Frontal cortex (tissue), 4 donors: ENCODE data around the gene OTOG. TPM values are rescaled to one million over a fixed set of nuclear protein-coding genes. Genes with fewer than 3 reads are reported as not detected.
"Not testable (repeated sequence)": the region's sequence is repeated elsewhere in the genome, so short reads cannot be mapped to it uniquely, and the experiment has no call there.

ENCODE experiments used
- DNase-seq, 2 donors: peaks; one replicate each; pipeline ENCODE4 v3.0.0; 2012; ENCODE audit warnings: low spot score in 2 of 2
- FAIRE-seq: peaks from 2 replicates; lab custom pipeline; 2012; peaks lifted over from hg19 to GRCh38; lab: Jason Lieb, UNC
- total RNA-seq: library from RNA; depleted of rRNA; stranded (reverse); fragments of >200 nt; gene quantifications from one replicate; pipeline ENCODE4 v1.2.3, GENCODE V29; 2014
- donor health status: control.
- donor health status: control.
- donor health status: control.

The OTOG gene
- total RNA-seq, 1 donor from 2014 or later: under 0.01 TPM

- DNase-seq (no peak), FAIRE-seq (no peak)
Observed at GRCh38 chr11:17610085-17610894, 63.2 kb downstream of the OTOG start.

GRCh38 chr11:17611049-17611448, 64.0 kb downstream of the OTOG start:
- DNase-seq (no peak), FAIRE-seq (no peak)

DNA sequence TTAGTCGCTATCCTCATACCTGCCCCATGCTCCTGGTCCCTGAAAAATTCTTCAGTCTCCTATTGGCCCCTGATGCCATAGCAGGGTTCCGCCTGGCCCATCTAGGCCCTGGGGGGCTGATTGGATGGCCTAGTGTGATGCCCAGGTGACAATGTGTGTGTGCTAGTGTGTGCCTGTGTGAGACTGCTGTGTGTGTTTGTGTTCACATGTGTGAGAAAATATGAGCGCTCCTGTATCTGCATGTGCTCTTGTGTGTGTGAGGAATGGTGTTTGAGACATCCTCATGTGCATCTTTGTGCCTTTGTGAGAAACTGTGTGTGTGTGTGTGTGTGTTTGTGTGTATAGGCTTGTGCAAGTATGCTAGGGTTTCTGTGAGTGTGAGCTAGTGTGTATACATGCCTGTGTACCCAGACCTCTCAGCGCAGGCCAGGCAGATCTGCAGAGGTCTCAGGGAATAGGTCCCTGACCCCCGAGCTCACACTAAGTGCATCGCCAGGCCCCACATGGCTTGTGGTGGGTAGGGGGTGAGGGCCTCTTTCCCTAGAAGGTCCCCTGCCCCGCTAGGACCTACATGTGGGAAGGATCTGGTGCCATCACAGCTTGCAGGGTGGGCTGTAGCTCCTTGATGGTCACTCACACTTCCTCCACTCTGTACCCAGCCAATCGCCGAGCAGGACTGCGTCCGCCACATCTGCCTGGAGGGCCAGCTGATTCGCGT, 64.6 kb downstream of the OTOG start:
- FAIRE-seq (no peak), DNase-seq (no peak)

- FAIRE-seq (no peak), DNase-seq (no peak)
Observed at GRCh38 chr11:17612221-17613188, 65.4 kb downstream of the OTOG start.

DNA sequence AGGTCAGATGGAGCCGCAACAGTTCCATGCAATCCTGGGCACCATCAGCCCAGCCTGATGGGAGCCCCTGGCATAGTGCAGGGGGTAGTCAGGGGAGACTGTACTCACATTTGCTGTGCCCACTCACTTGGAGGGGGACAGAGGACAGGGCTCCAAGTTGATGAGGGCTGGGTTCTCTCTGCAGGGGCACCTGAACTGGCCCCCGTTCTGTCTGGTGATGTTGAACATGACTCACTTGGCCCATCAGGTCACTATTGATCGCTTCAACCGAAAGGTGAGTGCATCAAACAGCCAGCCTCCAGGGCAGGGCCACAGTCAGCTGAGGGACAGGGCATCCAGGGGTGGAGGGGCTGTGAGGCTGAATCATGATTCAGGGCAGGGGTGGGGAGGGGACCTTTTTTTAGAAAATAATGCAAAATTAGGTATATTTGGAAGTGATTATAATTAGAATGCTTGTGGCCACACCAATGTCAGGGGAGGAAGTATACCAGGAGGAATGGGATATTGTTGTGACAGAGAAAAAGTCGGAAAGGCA, 66.4 kb downstream of the OTOG start:
- FAIRE-seq (no peak), DNase-seq (no peak)

DNA sequence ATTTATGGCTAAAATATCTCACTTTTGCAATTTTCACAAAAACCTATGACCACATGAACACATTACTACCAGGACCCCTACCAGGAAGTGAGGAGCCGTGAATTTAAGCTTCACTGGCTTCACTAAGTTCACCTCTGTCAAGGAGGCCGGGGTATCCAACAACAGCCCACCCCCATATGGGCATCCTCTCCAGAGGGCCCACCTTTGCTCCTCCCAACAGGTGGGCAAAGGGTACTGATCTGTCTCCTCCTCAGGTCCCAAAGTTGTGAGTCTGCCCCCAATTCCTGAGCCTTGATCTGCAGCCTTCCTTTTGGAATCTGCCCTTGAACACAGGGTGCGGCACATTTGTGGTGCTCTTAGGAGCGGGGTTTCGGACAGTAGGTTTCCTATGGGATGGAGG, 66.9 kb downstream of the OTOG start:
- no peak for DNase-seq
- no peak for FAIRE-seq

- DNase-seq, FAIRE-seq: not testable (repeated sequence)
Observed at GRCh38 chr11:17622711-17623110, 75.7 kb downstream of the OTOG start.

GRCh38 chr11:17629113-17629512, 82.1 kb downstream of the OTOG start:
- DNase-seq (no peak), FAIRE-seq (no peak)

GRCh38 chr11:17630936-17631335, 83.9 kb downstream of the OTOG start:
- FAIRE-seq (no peak), DNase-seq (no peak)

DNA sequence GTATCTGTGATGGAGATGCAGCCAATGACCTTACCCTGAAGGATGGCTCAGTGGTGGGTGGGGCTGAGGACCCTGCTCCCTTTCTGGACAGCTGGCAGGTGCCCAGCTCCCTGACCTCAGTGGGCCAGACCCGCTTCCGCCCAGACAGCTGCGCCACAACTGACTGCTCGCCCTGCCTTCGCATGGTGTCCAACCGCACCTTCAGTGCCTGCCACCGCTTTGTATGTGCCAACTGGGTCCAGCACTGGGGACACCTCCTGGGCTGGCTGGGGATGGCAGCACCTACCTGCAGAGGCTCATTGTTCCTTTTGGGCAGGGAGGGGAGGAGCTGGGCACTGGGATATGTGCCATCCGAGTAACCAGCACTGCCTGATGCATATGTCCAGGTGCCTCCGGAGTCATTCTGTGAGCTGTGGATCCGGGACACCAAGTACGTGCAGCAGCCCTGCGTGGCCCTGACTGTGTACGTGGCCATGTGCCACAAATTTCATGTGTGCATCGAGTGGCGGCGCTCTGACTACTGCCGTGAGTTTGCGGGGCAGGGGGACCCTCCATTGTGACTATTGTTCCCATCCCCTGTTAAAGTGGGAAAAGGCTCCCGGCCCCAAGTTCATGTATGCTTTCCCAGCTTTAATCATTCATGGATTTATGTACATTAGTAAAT, 84.8 kb downstream of the OTOG start:
- FAIRE-seq: no peak
- no peak for DNase-seq

- DNase-seq: no peak
- FAIRE-seq: no peak
Observed at GRCh38 chr11:17633279-17633986, 86.4 kb downstream of the OTOG start.

DNA sequence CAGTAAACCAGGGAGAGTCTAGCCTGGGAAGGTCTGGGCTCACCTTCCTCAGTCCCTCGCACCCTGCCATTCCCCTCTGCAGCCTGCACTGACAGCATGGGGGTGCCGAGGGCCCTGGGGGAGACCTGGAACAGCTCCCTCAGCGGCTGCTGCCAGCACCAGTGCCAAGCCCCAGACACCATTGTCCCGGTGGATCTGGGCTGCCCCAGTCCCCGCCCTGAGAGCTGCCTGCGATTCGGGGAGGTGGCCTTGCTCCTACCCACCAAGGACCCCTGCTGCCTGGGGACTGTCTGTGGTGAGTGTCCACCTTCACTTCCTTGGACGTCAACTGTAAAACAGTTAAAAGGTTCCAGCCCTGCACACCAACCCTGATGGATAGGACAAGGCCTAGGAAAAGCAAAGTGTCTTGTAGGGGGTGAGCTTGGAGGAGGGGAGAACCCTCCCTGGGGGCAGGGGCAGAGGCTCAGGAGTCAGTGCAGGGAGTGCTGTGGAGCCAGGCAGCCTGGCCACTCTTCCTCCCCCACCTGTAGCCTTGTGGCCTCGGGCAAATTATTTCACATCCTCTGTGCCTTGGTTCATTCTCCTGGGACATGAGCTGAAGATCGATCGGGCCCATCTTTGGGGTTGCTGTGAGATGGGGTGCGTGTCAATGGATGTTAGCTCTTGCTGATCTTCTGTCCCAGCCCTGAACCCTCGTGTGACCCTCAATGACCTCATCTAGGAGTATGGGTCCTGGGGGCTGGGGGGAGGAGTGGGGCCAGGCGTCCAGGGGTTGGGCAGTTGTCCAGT, 87.1 kb downstream of the OTOG start:
- FAIRE-seq (no peak), DNase-seq (no peak)

DNA sequence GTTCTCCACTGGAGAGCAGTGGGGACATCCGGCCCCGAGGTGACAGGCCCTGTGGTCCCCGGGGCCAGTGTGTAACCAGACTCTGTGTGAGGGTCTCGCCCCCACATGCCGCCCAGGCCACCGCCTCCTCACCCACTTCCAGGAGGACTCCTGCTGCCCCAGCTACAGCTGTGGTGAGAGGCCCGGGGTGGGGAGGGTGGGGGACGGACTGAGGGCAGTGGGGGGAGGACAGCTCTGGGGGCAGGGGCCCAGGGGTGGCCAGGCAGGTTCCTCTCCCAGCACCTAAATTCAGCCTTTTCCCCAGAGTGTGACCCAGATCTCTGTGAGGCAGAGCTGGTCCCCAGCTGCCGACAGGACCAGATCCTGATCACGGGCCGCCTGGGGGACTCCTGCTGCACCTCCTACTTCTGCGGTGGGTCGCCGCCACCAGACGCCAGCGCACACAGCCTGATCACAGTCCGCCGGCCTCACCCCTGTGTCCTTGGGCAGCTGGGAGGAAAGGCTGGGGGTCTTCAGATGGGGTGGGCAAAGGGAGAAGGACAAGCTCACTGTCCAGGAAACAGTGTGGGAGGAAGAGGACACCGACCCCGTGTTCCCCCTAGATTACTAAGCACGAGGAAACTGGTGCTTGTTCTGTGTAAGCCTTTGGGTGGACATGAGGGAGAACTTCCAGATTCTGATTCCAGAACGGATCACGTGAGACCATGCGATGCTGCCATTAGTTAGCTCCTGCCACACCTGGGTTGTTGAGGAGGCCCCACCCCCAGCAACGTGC, 87.9 kb downstream of the OTOG start:
- no peak for FAIRE-seq
- DNase-seq: no peak

- no peak for DNase-seq
- no peak for FAIRE-seq
Observed at GRCh38 chr11:17635551-17635938, 88.5 kb downstream of the OTOG start.

- DNase-seq: no peak
- no peak for FAIRE-seq
Observed at GRCh38 chr11:17636721-17637120, 89.7 kb downstream of the OTOG start.

DNA sequence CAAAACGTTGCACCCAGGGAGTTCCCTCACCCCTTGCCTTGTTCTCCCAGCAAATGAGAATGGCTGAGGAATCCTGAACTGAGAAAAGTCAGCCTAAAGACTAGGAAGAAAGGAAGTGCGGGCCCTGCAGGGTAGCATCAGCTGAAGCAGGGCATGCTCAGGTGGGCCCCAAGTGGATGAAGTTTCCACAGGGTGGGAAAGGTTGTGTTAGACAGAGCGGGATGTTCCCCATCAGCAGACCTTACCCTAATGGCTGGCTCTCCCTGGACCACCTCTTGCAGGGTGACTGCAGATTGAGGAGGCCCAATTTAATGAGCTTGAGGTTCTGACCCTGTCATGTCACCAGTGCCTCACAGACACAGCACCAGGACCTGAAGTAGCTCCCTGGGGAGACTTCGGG, 90.8 kb downstream of the OTOG start:
- DNase-seq (no peak), FAIRE-seq (no peak)

DNA sequence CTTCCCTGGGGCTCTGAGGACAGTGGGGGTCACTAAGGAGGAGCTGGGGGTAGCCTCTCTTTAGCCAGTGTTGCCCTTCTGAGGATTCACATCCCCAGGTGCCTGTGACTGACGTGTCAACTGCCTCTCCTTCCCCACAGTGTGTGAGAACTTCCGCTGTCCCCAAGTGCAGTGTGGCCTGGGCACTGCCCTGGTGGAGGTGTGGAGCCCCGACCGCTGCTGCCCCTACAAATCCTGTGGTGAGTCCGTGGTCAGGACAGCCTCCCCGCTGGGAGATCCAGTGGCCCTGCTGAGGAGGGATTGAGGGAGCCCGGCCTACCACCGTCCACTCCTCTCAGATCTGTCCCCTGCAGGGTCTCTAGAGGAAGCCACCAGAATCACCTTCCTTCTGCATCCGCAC, 91.3 kb downstream of the OTOG start:
- DNase-seq (no peak), FAIRE-seq (no peak)
